HL-60/S4 treated with phorbol 12-myristate 13-acetate at 8.2 ng/mL for 4 days and 3 days (cell line): ENCODE measurements around the gene TMEM202.
"Not testable (repeated sequence)": the region's sequence is repeated elsewhere in the genome, so short reads cannot be mapped to it uniquely, and the experiment has no call there.

Experiments used
- in situ Hi-C: fragments of 300-500 bp; cut with MboI; formaldehyde crosslinking; loops from 2 replicates; pipeline ENCODE4 v1.15.0; 2022; ENCODE audit warnings: low sequenced_read_pairs

TMEM202 gene, protein sequence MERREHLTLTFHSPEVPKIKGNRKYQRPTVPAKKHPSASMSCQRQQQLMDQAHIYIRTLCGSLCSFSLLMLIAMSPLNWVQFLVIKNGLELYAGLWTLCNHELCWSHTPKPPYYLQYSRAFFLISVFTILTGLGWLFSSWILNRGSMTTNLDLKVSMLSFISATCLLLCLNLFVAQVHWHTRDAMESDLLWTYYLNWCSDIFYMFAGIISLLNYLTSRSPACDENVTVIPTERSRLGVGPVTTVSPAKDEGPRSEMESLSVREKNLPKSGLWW

DNA sequence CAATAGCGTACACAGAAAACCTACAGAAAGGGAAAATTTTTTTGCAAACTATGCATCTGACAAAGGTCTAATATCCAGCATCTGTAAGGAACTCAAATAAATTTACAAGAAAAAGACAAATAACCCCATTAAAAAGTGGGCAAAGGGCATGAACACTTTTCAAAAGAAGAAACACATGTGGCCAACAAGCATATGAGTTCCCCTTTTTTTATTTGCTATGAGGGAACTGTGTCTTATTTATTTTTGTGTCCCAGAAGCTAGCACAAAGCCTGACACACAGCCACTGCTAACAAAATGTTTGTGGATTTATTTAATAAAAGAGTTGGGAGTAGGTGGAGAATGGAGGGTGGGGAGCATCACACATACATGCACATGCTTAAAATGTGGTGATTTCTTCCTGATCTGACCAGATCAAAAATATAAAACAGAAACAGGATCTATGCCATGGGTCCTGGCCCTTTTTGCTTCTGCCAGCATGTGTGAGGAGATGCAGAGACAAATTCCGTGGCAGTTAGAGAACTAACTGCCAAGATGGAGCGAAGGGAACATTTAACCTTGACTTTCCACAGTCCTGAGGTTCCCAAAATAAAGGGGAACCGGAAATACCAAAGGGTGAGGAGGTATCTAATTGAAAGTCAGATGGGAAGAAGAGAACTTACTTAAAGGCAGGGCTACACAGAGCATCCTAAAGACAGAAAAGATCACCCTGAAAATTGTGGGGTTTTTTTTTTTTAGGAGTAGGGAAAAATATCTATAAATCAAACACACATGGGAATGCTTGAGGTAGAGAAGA, at the start of gene TMEM202:
Gene TMEM202, plus strand, starts transcription at position 510 of the 793 bp plus-strand sequence. Its CDS starts 22 bp downstream, at position 532.
- in situ Hi-C loops: no loop called here

DNA sequence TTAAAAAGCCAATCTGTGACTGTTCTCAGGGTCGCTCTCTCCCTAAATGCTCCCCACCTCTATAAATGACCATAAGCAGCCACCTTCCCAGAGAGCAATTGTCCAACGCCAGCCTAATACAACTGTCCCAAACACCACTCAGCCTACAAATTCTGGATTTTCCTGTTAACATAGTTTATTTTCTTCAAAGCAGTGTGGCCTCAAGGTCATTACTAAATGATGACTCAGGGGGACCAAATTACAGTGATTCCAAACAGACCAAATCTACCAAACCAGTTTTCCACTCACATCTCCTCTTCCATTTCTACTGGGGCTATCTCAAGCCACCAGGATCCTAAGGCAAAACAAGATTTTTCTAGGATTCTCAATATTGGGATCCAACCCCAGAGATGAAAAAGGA, 44.8 kb upstream of the TMEM202 start:
- in situ Hi-C loops: no loop called here

DNA sequence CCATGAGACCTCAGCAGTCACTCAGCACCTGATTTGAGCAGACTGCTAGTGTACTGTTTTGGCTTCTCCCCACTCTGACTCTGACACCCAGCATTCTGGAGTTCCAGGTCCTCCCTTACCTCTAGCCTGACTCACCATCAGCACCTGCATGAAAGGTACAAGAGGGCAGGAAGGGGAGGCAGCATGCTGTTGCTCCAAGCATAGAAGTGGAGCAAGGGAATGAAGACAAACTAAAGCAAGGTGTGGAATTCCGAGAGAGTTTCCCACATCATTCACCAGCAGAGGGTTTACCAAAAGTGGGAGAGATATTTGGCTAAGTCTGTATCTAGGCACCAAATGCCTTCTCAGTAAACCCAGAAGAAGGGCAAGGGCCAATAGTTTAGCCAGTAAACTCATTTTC, 43.6 kb upstream of the TMEM202 start:
- in situ Hi-C loops: no loop called here

DNA sequence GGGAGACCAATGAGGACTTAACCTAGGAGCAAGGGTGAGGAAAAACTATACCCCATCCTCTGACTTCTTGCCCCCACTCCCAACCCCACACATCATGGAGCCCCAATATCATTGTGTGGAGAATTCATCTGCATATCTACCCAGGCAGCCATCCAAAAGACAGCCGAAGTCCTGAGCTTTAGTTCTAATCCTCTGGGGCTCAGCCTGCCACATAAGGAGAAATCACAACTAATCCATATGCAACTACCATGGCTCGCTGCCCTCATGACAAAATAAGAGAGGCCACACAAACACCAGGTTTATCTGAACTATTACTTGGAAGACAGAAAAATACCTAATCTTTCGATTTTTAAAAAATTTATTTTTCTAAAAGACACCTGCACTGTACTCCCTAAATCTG, 40.0 kb upstream of the TMEM202 start:
- in situ Hi-C loops: no loop called here

DNA sequence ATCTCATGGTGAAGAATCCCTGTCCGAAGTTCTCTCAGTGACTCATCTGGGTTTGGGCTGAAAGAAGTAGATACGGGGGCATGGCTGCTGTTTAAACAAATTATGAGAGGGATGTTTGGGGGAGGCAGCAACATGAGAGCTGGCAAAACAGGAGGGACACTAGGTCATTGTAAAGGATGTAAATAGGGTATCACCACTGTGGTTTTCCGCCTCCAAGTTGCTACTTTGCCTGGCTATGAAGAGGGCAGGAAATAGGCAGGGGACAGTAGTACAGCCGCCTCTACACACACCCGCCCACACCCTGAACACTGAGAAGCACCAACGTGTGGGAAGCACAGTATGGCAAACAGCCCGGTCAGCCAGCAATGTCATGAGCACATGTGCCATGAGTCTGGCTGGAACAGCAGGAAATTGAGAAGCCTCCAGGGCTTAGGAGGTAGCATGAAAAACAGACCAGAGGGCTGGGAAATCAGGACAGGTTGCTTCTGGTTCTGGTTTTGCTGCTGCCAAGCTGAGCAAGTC, 39.4 kb upstream of the TMEM202 start:
- in situ Hi-C loops: no loop called here

DNA sequence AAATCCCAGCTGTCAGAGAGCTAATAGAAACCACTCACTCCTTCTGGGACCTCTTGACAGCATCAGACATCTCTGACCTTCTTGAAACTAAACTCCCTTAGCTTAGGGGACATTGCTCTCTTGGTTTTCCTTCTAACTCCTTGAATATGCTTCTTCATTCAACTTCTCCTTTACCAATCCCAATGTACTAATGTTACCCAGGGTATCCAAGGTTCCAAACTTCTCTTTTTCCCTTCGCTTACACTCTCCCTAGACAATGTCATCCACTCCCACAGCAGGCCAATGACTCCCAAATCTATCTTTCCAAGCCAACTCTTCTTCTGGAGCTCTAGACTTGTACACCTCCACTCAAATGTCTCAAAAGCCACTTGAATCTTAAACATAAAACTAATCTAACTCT, 36.9 kb upstream of the TMEM202 start:
- in situ Hi-C loops: no loop called here

DNA sequence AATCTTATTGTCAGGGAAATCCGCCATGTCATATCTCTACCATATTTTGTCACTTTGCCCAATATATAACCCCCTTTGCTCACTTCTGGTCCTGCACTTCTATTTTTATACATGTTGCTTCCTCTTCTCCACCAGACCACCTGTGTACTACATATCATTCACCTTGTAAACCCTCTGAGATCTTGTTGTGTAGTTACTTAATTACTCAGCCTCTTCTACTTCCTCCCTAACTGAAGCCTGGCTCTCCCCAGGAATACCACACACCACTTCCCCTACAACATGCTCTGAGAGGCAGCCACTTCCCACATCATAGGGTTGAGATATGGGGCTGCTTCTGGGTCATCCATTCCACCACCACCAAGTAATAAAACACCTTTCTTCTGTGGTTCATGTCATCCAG, 32.3 kb upstream of the TMEM202 start:
- in situ Hi-C loops: no loop called here

DNA sequence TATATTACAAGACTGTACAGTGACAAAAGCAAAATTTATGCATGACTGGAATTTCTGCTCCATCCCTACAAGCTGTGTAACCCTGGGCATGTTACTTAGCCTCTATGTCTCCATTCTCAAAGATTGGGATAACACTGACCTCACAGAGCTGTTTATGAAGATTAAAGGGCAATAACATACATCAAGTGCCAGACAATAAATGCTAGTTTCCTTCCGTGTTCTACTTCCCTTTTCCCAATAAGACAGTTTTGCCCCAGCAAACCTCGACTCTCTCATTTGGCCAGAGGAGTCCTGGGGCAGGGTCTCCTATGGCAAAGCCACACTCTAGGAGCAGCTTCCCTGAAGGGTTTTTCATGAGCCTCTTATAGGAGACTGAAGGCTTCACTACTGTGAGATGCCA, 29.8 kb upstream of the TMEM202 start:
- in situ Hi-C loops: no loop called here

DNA sequence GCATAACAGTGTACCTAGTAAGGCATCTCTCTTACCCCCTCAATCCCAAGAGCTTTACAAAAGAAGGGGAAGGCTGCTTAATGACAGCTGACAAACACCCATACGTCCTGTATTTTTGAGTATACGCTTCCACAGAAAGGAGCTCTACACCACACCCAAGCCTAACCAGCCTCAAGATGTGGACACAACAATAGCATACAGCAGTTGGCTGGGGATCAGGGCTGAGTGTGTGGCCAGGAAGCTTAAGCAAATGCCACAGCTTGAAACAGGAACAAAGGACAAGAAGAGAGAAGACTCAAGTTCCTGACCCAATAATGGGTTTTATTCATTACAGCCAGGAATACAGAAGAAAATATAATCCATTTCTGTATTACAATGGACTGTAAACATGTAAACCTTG, 29.2 kb upstream of the TMEM202 start:
- in situ Hi-C loops: no loop called here

DNA sequence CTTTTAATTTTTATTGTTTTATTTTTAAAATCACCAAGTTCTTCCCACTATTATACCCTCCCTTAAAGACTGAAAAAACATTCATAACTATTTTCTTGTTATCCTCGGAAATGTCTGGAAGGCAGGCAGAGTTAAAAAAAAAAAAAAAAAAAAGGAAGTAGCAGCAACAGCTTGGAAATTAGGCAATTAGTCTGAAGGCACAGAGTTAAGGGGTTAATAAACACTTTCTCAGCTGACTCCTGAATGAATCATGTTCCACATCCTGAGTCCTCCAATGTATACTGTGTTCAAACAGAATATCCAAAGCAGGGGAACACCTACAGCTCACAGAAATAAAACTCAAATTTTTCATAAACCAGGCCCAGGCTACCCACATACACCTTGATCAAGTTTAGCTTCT, 28.1 kb upstream of the TMEM202 start:
- in situ Hi-C loops: no loop called here

DNA sequence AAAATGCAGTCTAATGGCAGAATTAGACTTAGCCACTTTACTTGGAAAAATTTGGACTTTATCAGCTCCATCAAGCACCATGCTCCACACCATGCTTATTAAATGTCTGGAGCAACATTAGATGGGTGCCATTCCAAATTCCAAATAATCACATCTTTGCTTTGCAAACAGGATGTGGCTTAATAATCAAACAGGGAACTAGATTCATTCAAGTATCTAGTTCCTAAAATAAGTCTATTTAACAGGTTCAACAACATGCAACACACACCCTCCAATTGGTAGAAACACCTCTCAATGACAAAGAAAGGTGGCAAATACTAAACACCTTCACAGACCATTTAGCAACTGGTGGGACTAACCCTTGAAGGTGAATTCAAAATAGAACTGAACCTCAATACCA, 25.7 kb upstream of the TMEM202 start:
- in situ Hi-C loops: no loop called here

DNA sequence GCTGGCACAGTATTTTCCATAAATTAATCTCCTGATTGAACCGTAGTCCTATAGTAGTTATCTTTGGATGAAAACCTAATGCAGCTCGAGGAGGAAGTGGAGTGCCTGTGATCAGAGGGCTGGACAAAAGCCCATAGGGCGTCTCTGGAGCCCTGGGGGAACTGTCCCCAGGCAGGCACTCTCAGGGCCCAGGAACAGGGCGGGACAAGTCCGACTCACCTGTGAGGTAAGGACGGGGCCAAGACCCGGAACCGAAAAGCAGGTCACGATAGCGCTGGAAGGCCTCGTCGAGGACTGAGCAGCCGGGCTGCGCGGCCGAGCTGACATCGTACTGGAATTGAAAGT, 22.6 kb upstream of the TMEM202 start:
- in situ Hi-C loops: no loop called here

DNA sequence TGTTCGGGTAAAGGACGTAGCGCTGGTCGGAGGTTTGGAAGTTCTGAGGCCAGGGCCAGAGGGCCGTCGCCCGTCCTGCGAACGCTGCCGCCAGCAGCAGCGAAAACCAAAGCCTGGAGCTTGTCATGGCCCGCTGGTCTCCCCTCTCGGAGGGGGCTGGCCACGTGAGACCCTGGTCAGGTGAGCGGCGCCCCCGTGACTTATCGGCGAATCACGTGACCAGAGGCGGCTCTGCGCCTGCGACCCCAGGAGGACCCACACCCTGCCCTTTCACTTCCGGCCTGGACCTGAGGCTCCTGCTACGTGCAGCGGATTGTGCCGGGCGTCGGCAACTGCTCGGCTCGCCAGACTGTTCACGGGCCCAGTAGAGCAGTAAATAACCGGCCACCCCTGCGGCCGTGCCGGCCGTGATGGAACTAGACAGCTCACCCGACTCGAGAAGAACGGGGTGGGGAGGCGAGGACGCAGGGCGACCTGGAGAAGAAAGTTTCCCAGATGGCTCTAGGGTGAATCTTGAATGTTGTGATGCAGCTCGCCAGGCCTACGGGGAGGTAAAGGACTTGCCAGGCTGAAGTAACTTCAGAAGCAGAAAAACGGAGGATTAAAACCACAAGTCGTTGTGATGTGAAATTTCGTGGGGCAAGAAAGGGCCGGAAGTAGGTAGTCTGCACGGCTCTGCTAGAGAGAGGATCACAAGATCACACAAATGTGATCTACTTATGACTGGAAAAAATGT, 22.1 kb upstream of the TMEM202 start, which contains the start of gene HEXA:
Gene HEXA, minus strand, starts transcription at position 169 of the 736 bp plus-strand sequence. Its CDS starts 42 bp downstream, at position 127.
- in situ Hi-C loops: no loop called here

DNA sequence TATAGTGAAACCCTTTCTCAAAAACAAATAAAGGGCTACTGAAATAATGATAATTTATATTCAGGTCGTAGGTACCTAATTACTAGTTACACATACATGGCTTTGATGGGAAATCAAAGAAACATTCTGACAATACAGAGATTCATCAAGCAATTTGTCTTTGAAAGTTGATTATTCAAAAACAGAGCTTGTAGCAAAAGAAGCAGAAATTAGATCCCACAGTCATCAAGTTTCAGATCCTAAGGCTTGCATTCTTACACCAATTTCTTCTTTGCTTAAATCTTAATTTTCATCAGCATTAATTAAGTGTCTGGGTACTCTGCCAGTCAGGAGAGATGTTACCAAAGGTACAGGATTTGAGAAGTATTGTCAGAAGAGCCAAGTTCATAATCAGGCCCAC, 20.8 kb upstream of the TMEM202 start:
- in situ Hi-C loops: no loop called here

DNA sequence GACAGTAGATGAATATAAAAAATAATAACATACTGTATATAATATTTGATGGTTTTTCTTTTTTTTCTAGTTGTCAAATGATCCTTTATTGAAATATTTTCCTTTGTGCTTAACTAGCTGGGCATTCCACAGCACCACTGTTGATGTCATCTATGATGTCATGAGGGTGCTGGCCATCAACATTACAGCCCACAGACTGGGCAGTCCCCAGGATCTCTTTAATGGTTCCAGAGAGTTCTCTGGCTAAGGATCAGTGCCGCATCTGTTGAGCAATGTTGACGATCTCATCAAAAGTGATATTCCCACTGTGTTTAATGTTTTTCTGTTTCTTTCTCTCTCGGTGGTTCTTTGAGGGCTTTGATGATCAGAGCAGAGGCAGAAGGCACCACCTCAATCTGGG, 19.0 kb upstream of the TMEM202 start:
- in situ Hi-C loops: not testable (repeated sequence)

DNA sequence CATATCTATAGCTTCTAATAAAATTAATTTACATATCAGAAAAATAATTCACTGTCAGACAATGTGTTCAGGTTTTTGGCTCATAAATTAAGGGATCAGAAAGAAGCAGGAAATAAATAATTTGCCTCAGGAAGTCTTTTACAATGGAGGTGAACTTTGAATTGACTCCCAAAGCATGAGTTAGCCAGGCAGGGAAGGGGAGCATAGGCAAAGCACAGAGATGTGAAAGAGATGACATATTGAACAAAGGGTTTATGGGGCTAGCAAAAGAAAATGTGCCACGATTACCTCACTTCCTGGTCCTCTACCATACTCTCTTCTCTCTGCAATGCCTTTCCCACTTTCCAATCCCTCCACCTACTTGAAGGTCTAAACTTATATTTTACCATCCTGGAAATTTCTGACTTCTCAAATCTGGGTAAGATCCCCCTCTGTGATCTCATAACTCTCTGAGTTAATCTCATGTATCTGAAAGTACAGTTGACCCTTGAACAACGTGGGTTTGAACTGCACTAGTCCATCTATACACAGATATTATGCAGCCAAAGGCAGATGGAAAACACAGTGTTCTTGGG, 18.2 kb upstream of the TMEM202 start:
- in situ Hi-C loops: no loop called here

DNA sequence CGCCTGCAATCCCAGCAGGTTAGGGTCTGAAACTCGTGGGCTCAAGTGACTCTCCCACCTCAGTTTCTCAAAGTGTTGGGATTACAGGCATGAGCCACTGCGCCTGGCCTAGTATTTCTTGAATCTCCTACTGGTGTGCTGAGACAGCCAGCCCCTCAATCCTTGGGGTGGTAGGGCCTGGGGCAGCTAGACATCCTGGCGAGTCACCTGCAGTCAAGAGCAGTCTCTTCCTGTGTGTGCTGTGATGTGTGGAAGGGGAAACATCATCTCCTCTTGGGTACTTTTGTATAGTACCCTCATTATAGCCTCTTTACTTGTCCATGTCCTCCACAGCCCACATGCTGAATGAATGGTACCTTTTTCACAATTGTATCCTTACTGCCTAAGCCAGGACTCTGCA, 17.4 kb upstream of the TMEM202 start:
- in situ Hi-C loops: no loop called here

DNA sequence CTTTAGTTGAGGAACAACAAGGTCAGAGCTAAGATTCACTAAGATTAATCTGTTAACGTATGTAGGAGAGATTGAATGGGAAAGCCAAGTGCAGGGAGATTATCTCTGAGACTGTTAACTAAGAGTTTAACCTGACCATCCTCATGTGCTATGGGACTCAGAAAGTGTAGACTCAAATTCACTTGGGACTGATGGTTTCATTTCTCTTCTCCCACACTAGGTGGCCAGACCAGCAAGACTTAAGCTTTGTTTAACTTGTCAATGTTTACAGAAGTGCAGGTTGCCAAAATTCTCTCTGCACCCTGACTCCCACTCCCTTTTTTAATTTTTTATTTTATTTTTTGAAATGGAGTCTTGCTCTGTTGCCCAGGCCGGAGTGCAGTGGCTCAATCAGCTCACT, 16.0 kb upstream of the TMEM202 start:
- in situ Hi-C loops: no loop called here

DNA sequence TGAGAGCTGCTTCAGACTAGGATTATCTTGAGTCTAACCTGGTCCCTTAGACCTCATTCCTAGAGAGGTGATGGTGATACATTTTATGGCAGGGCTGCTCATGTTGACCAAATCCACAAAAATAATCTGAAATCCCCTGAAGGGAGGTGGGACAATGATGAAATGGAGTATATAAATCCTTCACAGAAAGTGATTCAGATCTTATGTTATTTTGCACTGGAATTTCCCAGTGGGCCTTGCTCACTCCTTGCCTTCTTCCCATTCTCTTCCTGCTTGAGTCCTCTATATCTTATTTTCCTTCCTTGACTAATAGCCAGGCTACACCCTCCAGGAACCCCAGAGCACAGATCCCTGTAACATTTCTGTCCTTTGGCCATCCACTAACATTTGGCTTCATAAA, 10.4 kb upstream of the TMEM202 start:
- in situ Hi-C loops: no loop called here

DNA sequence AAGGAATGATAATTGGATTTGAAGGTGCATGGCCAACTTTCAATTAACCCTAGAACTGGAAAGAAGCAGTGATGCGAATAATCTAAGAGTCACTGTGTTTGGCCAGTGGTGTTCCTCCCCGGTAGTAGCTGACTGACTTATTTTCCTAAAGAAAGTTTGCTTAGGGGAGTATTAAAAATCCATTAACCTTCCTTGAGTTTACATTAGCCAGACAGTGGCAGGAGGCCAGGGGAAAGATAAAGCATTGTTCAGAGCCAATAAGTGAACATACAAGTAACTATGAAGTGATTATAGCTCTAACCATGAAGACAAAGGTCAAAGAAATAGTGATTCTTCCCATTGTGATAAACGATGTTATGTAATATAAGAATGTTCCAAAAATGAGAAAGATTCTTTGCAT, 8.9 kb upstream of the TMEM202 start:
- in situ Hi-C loops: no loop called here

DNA sequence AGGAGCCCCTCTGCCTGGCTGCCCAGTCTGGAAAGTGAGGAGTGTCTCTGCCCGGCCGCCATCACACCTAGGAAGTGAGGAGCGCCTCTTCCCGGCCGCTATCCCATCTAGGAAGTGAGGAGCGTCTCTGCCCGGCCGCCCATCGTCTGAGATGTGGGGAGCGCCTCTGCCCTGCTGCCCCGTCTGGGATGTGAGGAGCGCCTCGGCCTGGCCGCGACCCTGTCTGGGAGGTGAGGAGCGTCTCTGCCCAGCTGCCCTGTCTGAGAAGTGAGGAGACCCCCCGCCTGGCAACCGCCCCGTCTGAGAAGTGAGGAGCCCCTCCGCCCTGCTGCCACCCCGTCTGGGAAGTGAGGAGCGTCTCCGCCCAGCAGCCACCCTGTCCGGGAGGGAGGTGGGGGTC, 1.8 kb upstream of the TMEM202 start:
- in situ Hi-C loops: not testable (repeated sequence)
